Astrocyte (in vitro differentiated cells and primary cell): ENCODE data around the gene TOLLIP. TPM values are rescaled to one million over a fixed set of nuclear protein-coding genes. Genes with fewer than 3 reads are reported as not detected.

Experiments
- DNase-seq: peaks from one replicate; pipeline ENCODE4 v3.0.0-alpha.2; 2010; ENCODE audit warnings: low read depth
- FAIRE-seq: peaks from 2 replicates; lab custom pipeline; 2011; peaks lifted over from hg19 to GRCh38; lab: Jason Lieb, UNC
- H2AFZ ChIP-seq: 2 replicates; pipeline ENCODE4 v1.6.0; 2012; ENCODE audit warnings: low read depth, low read length, inconsistent platforms
- H3K27ac ChIP-seq: 2 replicates; pipeline ENCODE4 v1.5.1; 2011; ENCODE audit warnings: low read depth, low read length, inconsistent platforms
- H3K27me3 ChIP-seq: 2 replicates; pipeline ENCODE4 v1.6.0; 2011; ENCODE audit warnings: low read length, inconsistent platforms; ENCODE audit not compliant: insufficient read depth
- H3K36me3 ChIP-seq: 2 replicates; pipeline ENCODE4 v1.5.1; 2011; ENCODE audit warnings: low read length, inconsistent platforms; ENCODE audit not compliant: insufficient read depth
- H3K4me1 ChIP-seq: 2 replicates; pipeline ENCODE4 v1.5.1; 2011; ENCODE audit warnings: low read length, inconsistent platforms; ENCODE audit not compliant: insufficient read depth
- H3K4me2 ChIP-seq: 2 replicates; pipeline ENCODE4 v1.6.0; 2012; ENCODE audit warnings: low read length, inconsistent platforms
- H3K4me3 ChIP-seq: 2 replicates; pipeline ENCODE4 v1.5.1; 2011; ENCODE audit warnings: low read depth, mild to moderate bottlenecking, low read length, inconsistent platforms; ENCODE audit not compliant: insufficient read depth
- H3K79me2 ChIP-seq: 2 replicates; pipeline ENCODE4 v1.6.0; 2012; ENCODE audit warnings: mild to moderate bottlenecking, low read length, inconsistent platforms; ENCODE audit not compliant: insufficient read depth
- H3K9ac ChIP-seq: 2 replicates; pipeline ENCODE4 v1.6.0; 2012; ENCODE audit warnings: mild to moderate bottlenecking, low read length, inconsistent platforms
- H3K9me3 ChIP-seq: 2 replicates; pipeline ENCODE4 v1.5.1; 2012; ENCODE audit warnings: low read depth, mild to moderate bottlenecking, low read length, inconsistent platforms; ENCODE audit not compliant: insufficient read depth
- H4K20me1 ChIP-seq: 2 replicates; pipeline ENCODE4 v1.6.0; 2012; ENCODE audit warnings: low read length, inconsistent platforms; ENCODE audit not compliant: insufficient read depth
- H3K27ac Mint-ChIP-seq: one replicate; pipeline ENCODE4 v1.8.0; 2021; ENCODE audit warnings: mild to moderate bottlenecking, mixed read lengths; ENCODE audit not compliant: unreplicated experiment
- H3K27me3 Mint-ChIP-seq: one replicate; pipeline ENCODE4 v1.8.0; 2021; ENCODE audit warnings: low read depth, mixed read lengths; ENCODE audit not compliant: unreplicated experiment
- H3K36me3 Mint-ChIP-seq: one replicate; pipeline ENCODE4 v1.8.0; 2021; ENCODE audit warnings: low read depth, mixed read lengths; ENCODE audit not compliant: unreplicated experiment
- H3K4me1 Mint-ChIP-seq: one replicate; pipeline ENCODE4 v1.8.0; 2021; ENCODE audit warnings: low read depth, mixed read lengths; ENCODE audit not compliant: unreplicated experiment
- H3K4me3 Mint-ChIP-seq: one replicate; pipeline ENCODE4 v1.8.0; 2021; ENCODE audit warnings: mild to moderate bottlenecking, moderate library complexity, mixed read lengths; ENCODE audit not compliant: unreplicated experiment
- H3K9me3 Mint-ChIP-seq: one replicate; pipeline ENCODE4 v1.8.0; 2021; ENCODE audit warnings: mild to moderate bottlenecking, mixed read lengths; ENCODE audit not compliant: unreplicated experiment
- CTCF ChIP-seq: IDR thresholded peaks from 2 replicates; pipeline ENCODE4 v1.5.1; 2011; ENCODE audit warnings: low read depth, mild to moderate bottlenecking, inconsistent platforms, low read length, moderate library complexity; ENCODE audit not compliant: insufficient read depth
- EZH2 ChIP-seq: IDR thresholded peaks from 2 replicates; pipeline ENCODE4 v1.6.1; 2012; ENCODE audit warnings: mild to moderate bottlenecking, low read length, inconsistent platforms; ENCODE audit not compliant: insufficient read depth
- total RNA-seq: library from RNA; stranded (reverse); gene quantifications from 2 replicates; pipeline ENCODE4 v1.2.1, GENCODE V29; 2021

Gene TOLLIP
- total RNA-seq, 1 donor from 2014 or later: 46.4 TPM

- Histone ChIP-seq H3K4me1 (no peaks in the 10 kb centered on the region), H3K9me3 (peaks cover 3% of the 10 kb centered on the region), H3K79me2 (no peaks in the 10 kb centered on the region), H3K4me2 (no peak overlapping the region), H3K27ac (no peak overlapping the region), H3K27me3 (peaks cover 2% of the 10 kb centered on the region), H2AFZ (no peak overlapping the region), H3K4me3 (no peak overlapping the region), H3K36me3 (no peaks in the 10 kb centered on the region), H4K20me1 (no peaks in the 10 kb centered on the region), H3K9ac (no peak overlapping the region)
- Mint-ChIP-seq H3K27ac (no peak overlapping the region), H3K36me3 (no peaks in the 10 kb centered on the region), H3K9me3 (peaks cover 19% of the 10 kb centered on the region), H3K4me3 (no peak overlapping the region), H3K4me1 (no peaks in the 10 kb centered on the region), H3K27me3 (peaks cover 2% of the 10 kb centered on the region)
- DNase-seq (no peak), FAIRE-seq (no peak)
- TF ChIP-seq CTCF (no peak), EZH2 (no peak)
Observed at GRCh38 chr11:1323774-1324173, 14.3 kb upstream of the TOLLIP start.

- FAIRE-seq (no peak), DNase-seq (no peak)
- Mint-ChIP-seq H3K27ac (no peak overlapping the region), H3K4me1 (no peaks in the 10 kb centered on the region), H3K36me3 (peaks cover 1% of the 10 kb centered on the region), H3K9me3 (peaks cover 6% of the 10 kb centered on the region), H3K4me3 (no peak overlapping the region), H3K27me3 (peaks cover 8% of the 10 kb centered on the region)
- Histone ChIP-seq H4K20me1 (no peaks in the 10 kb centered on the region), H3K27ac (no peak overlapping the region), H3K27me3 (peaks cover 5% of the 10 kb centered on the region), H3K4me1 (no peaks in the 10 kb centered on the region), H3K79me2 (no peaks in the 10 kb centered on the region), H3K9me3 (peaks cover 3% of the 10 kb centered on the region), H2AFZ (no peak overlapping the region), H3K4me2 (no peak overlapping the region), H3K4me3 (no peak overlapping the region), H3K36me3 (no peaks in the 10 kb centered on the region), H3K9ac (no peak overlapping the region)
- no peak for TF ChIP-seq CTCF
- TF ChIP-seq EZH2: no peak
Observed at GRCh38 chr11:1317993-1318392, 8.6 kb upstream of the TOLLIP start.

- H3K4me2 ChIP-seq: no peak overlapping the region
- FAIRE-seq: no peak
- H3K9me3 ChIP-seq: peaks cover 3% of the 10 kb centered on the region
- no peak overlapping the region for H3K27ac ChIP-seq
- no peak overlapping the region for H3K9ac ChIP-seq
- H3K4me3 ChIP-seq: no peak overlapping the region
- peaks cover 8% of the 10 kb centered on the region for H3K27me3 Mint-ChIP-seq
- H4K20me1 ChIP-seq: no peaks in the 10 kb centered on the region
- peaks cover 5% of the 10 kb centered on the region for H3K27me3 ChIP-seq
- H3K9me3 Mint-ChIP-seq: peaks cover 6% of the 10 kb centered on the region
- H2AFZ ChIP-seq: no peak overlapping the region
- no peak overlapping the region for H3K4me3 Mint-ChIP-seq
- no peaks in the 10 kb centered on the region for H3K4me1 ChIP-seq
- H3K27ac Mint-ChIP-seq: no peak overlapping the region
- no peak for TF ChIP-seq CTCF
- TF ChIP-seq EZH2: no peak
- peaks cover 1% of the 10 kb centered on the region for H3K36me3 Mint-ChIP-seq
- no peaks in the 10 kb centered on the region for H3K4me1 Mint-ChIP-seq
- H3K36me3 ChIP-seq: no peaks in the 10 kb centered on the region
- no peak for DNase-seq
- no peaks in the 10 kb centered on the region for H3K79me2 ChIP-seq
Observed at GRCh38 chr11:1317432-1317831, 8.0 kb upstream of the TOLLIP start.
